ENCODE measurements around the gene OSBPL3. TPM values are rescaled to one million over a fixed set of nuclear protein-coding genes. Genes with fewer than 3 reads are reported as not detected.

OSBPL3 gene
- total RNA-seq, 1 experiment from 2014 or later = 36.8 TPM

GRCh38 chr7:24755541-24756407 lies 224.2 kb downstream of the OSBPL3 start:
- TF ChIP-seq EZH2phosphoT487 (IDR thresholded peaks at IDR 0.05; ENCODE audit: borderline replicate concordance) = no peak
- TF ChIP-seq CEBPB (IDR thresholded peaks at IDR 0.05; ENCODE audit: low read depth) = no peak
- no peak for TF ChIP-seq TCF7L2 (IDR thresholded peaks at IDR 0.05; ENCODE audit: borderline replicate concordance, extremely low read depth, insufficient read depth, insufficient read length)
- no peak for TF ChIP-seq FOSL1 (IDR thresholded peaks at IDR 0.05; ENCODE audit: low read depth)
- TF ChIP-seq REST (IDR thresholded peaks at IDR 0.05; ENCODE audit: low read depth) = no peak
- TF ChIP-seq RAD21 (IDR thresholded peaks at IDR 0.05; ENCODE audit: low read depth) = no peak
- TF ChIP-seq SP1 (IDR thresholded peaks at IDR 0.05; ENCODE audit: low read depth) = no peak
- no peak for TF ChIP-seq MAX (IDR thresholded peaks at IDR 0.05)
- no peak for TF ChIP-seq POLR2AphosphoS5 (IDR thresholded peaks at IDR 0.05; ENCODE audit: low read depth, low read length)
- no peak for TF ChIP-seq JUND (IDR thresholded peaks at IDR 0.05)
- TF ChIP-seq ZBTB33 (IDR thresholded peaks at IDR 0.05; ENCODE audit: extremely low read depth, insufficient replicate concordance, low read length) = no peak
- CTCF ChIA-PET = interaction anchor here (0.6 kb wide), 1 partner anchor 1030 kb away, joined by 3 read pairs; no protein-coding TSS in a partner anchor
- peaks cover 0 to 16% of the 10 kb centered on the region in 2 experiments; a peak in 2 of 4 replicates for H3K4me1 ChIP-seq (ENCODE audit: control insufficient read depth in 1 of 2, insufficient read depth in 2 of 2, low read length in 2 of 2)
- H3K9me3 ChIP-seq (ENCODE audit: control insufficient read depth in 1 of 2, insufficient read depth in 1 of 2, low read depth in 1 of 2, low read length in 2 of 2) = no peaks in the 10 kb centered on the region
- POLR2A ChIA-PET = no interaction called here
- no peaks in the 10 kb centered on the region for H3K36me3 ChIP-seq (ENCODE audit: control insufficient read depth in 1 of 2, insufficient read depth in 2 of 2, low read length in 2 of 2)
- peak overlapping the region; percentile 90 for H3K4me2 ChIP-seq (ENCODE audit: low read length)
- H3K4me3 ChIP-seq (replicated peaks in 1 of 2; ENCODE audit: low read depth in 1 of 2, low read length in 2 of 2) = no peak overlapping the region
- BruUV-seq (replicated peaks) = TSS peak; percentile 46
- no peak overlapping the region for H2AFZ ChIP-seq (ENCODE audit: low read depth, low read length, poor library complexity, severe bottlenecking)
- ATAC-seq (no peak), DNase-seq (ENCODE audit: low read depth, low spot score) (no peak)
- H3K27me3 ChIP-seq (ENCODE audit: insufficient read depth, low read length) = no peaks in the 10 kb centered on the region
- no peak overlapping the region for H3K9ac ChIP-seq (ENCODE audit: low read length)
- H4K20me1 ChIP-seq (ENCODE audit: insufficient read depth) = no peaks in the 10 kb centered on the region
- no peaks in the 10 kb centered on the region for H3K9me2 ChIP-seq (ENCODE audit: insufficient read depth)
- no peak overlapping the region for H3K27ac ChIP-seq (ENCODE audit: low read depth, low read length)
- H3K79me2 ChIP-seq (ENCODE audit: insufficient read depth, low read length) = no peaks in the 10 kb centered on the region
- intact Hi-C loops (cut with micrococcal nuclease) = no loop called here
- RAD21 ChIA-PET (ENCODE audit: low non-redundant PET in 1 of 2, low total read pairs in 2 of 2, uncharacterized antibody in 2 of 2, unreplicated experiment in 2 of 2) = interaction anchor here in 1 of 2 experiments (0.6 kb wide), 1 partner anchor 56 kb away, joined by 5 read pairs; no protein-coding TSS in a partner anchor

All from HCT116 (cell line).